NCI-H2227 treated with DMSO at 0.1 percent for 48 hours (cell line): ENCODE results near the gene LAMTOR5.
"Not testable (repeated sequence)": the region's sequence is repeated elsewhere in the genome, so short reads cannot be mapped to it uniquely, and the experiment has no call there.

ENCODE experiments used
- DNase-seq: peaks from one replicate; lab custom pipeline; 2025; lab: John Stamatoyannopoulos, UW

LAMTOR5 gene

GRCh38 chr1:110426854-110427253, 19.4 kb upstream of the LAMTOR5 start:
- DNase-seq: no peak

GRCh38 chr1:110425612-110426152, 18.2 kb upstream of the LAMTOR5 start:
- DNase-seq: no peak

DNA sequence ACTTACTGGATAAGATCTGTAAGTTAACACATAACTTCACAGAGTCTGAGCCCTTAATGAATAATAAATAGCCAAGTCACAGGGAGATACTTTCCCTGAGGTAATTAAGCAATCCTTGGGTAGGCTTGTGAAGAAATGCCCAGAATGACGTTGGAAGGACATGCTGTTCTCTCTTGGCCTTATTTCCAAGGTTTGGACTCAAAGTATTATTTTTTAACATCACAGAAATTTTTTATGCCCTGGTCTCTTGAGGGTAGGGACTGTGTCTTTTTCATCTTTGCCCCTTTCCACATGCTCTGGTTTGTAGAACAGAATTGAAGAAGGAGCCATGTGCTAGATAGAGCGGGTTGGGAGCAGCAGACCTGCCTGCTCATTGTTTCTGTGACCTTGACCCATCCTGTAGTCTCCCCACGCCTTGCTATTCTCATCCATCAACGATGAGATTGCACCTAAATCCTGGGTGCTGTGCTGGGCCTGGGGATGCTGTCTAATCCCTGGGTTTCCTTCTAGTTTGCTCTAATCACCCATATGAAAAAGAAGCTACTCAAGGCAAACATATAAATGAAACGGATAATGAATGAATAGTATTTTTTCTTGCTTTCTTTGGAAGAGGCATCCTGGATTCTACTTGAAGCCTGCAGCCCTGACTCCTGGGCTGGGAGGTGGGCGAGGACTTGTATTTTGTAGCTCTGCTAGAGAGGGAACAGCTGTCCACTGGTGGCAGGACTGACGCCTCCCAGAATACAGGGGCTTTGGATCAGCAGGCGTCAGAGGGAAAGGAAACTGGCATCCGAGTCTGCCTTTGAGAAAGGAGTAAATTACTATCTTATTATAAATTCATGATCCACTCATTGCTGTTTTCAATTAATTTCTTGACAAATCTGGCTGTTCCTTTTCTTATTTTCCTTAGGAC, 17.5 kb upstream of the LAMTOR5 start:
- DNase-seq: no peak

- DNase-seq: no peak
These were observed 13.6 kb upstream of the LAMTOR5 start for GRCh38 chr1:110420874-110421793.

GRCh38 chr1:110420023-110420662, 12.6 kb upstream of the LAMTOR5 start:
- DNase-seq: no peak

GRCh38 chr1:110418729-110419128, 11.2 kb upstream of the LAMTOR5 start:
- DNase-seq: no peak

DNA sequence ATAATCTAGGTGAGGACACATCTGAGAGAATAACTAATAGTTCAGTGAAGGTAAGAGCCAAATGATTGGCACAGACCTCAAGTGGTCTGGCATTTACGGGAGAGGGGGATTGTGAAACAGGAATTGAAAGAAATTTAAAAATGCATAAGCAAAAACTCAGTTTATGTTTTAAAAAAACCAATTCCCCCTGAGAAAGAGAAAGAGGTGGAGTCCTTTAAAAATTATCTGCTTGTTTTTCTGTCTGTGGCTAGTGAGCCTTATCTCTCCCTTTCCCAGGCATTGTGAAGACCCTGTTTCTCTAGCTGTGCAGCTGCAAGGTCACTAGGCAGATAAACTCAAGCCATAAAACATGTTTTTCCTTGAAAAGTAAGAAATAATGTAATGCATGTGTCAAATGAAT, 5.6 kb upstream of the LAMTOR5 start:
- not testable (repeated sequence) for DNase-seq

GRCh38 chr1:110412576-110412975, 5.1 kb upstream of the LAMTOR5 start:
- peak; percentile 26 for DNase-seq

GRCh38 chr1:110411173-110411735, 3.8 kb upstream of the LAMTOR5 start:
- DNase-seq: no peak

DNA sequence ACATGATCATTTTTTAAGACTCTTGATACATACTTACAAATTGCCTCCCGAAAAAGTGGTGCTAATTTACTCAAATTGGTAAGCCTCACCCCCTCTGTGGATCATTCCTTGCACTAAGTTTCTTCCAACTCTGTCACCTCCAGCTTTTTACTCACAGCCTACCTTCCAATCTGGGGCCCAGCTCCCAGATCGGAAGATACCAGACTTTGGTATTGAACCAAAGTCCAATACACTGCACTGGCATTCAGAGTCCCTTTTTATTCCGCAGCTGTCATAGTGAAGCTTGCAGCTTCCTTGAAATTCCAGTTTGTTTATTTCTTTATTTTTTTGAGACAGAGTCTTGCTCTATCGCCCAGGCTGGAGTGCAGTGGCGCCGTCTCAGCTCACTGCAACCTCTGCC, 1.8 kb upstream of the LAMTOR5 start:
- no peak for DNase-seq

GRCh38 chr1:110408488-110408887, 994 bp upstream of the LAMTOR5 start:
- DNase-seq: no peak

- not testable (repeated sequence) for DNase-seq
These were observed 1.1 kb downstream of the LAMTOR5 start for GRCh38 chr1:110406407-110406806.

- no peak for DNase-seq
These were observed 3.1 kb downstream of the LAMTOR5 start for GRCh38 chr1:110404401-110404800.

- DNase-seq: no peak
These were observed 3.7 kb downstream of the LAMTOR5 start for GRCh38 chr1:110403805-110404204.

DNA sequence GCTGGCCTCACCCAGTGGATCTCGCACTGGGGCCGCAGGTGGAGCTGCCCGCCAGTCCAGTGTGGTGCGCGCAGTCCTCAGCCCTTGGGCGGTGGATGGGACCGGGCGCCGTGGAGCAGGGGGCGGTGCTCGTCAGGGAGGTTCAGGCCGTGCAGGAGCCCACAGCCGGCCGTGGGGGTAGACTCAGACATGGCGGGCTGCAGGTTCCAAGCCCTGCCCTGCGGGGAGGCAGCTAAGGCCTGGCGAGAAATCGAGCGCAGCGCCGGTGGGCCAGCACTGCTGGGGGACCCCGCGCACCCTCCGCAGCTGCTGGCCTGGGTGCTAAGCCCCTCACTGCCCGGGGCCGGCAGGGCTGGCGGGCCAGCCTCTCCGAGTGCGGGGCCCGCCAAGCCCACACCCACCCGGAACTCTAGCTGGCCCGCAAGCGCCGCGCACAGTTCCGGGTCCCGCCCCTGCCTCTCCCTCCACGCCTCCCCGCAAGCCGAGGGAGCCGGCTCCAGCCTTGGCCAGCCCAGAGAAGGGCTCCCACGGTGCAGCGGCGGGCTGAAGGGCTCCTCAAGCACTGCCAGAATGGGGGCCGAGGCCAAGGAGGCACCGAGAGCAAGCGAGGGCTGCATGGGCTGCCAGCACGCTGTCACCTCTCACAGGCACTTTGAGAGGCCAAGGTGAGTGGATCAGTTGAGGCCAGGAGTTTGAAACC, 11.1 kb downstream of the LAMTOR5 start:
- DNase-seq: not testable (repeated sequence)

GRCh38 chr1:110394493-110394820, 13.0 kb downstream of the LAMTOR5 start:
- DNase-seq: no peak

- DNase-seq: no peak
These were observed 13.6 kb downstream of the LAMTOR5 start for GRCh38 chr1:110393691-110394492.

GRCh38 chr1:110393286-110393685, 14.2 kb downstream of the LAMTOR5 start:
- DNase-seq: no peak

- peak; percentile 32 for DNase-seq
These were observed 16.7 kb downstream of the LAMTOR5 start, which contains the start of gene SLC16A4 for GRCh38 chr1:110390692-110391245. Gene SLC16A4, minus strand, starts transcription at chr1:110391026. Its CDS starts 1,703 bp downstream, at chr1:110389323.

GRCh38 chr1:110390096-110390495, 17.4 kb downstream of the LAMTOR5 start:
- no peak for DNase-seq
